Glutamatergic neuron (in vitro differentiated cells): ENCODE measurements around the gene ITIH1. TPM values are rescaled to one million over a fixed set of nuclear protein-coding genes. Genes with fewer than 3 reads are reported as not detected.

Experiments used
- DNase-seq: peaks from one replicate; pipeline ENCODE4 v3.0.0; 2022
- H3K27ac Mint-ChIP-seq: one replicate; pipeline ENCODE4 v1.8.0; 2020; ENCODE audit warnings: mild to moderate bottlenecking, mixed read lengths, inconsistent platforms; ENCODE audit not compliant: unreplicated experiment
- H3K27me3 Mint-ChIP-seq: one replicate; pipeline ENCODE4 v1.8.0; 2020; ENCODE audit warnings: mild to moderate bottlenecking, moderate library complexity, mixed read lengths, inconsistent platforms; ENCODE audit not compliant: unreplicated experiment
- H3K36me3 Mint-ChIP-seq: one replicate; pipeline ENCODE4 v1.8.0; 2020; ENCODE audit warnings: mild to moderate bottlenecking, mixed read lengths, inconsistent platforms; ENCODE audit not compliant: unreplicated experiment
- H3K4me1 Mint-ChIP-seq: one replicate; pipeline ENCODE4 v1.8.0; 2020; ENCODE audit warnings: mild to moderate bottlenecking, low read depth, mixed read lengths, inconsistent platforms; ENCODE audit not compliant: unreplicated experiment
- H3K4me3 Mint-ChIP-seq: one replicate; pipeline ENCODE4 v1.8.0; 2020; ENCODE audit warnings: mild to moderate bottlenecking, mixed read lengths, inconsistent platforms; ENCODE audit not compliant: unreplicated experiment
- H3K9me3 Mint-ChIP-seq: one replicate; pipeline ENCODE4 v1.8.0; 2020; ENCODE audit warnings: mild to moderate bottlenecking, moderate library complexity, mixed read lengths, inconsistent platforms; ENCODE audit not compliant: unreplicated experiment
- CTCF ChIP-seq: fragments of 200-600 bp; sonication (generic); IDR thresholded peaks from one replicate; pipeline ENCODE4 v1.5.0; 2021; ENCODE audit not compliant: partially characterized antibody, unreplicated experiment
- total RNA-seq: library from RNA; stranded (reverse); fragmentation: NEBNext Ultra II Directional; extraction: Animal tissue kit (Norgen Biotek cat#: 25700); gene quantifications from one replicate; pipeline ENCODE4 v1.2.1, GENCODE V29; 2021; ENCODE audit not compliant: unreplicated experiment

Gene ITIH1
- total RNA-seq, 1 donor from 2014 or later: not detected

- TF ChIP-seq CTCF: no peak
- H3K4me3 Mint-ChIP-seq: no peak overlapping the region
- H3K9me3 Mint-ChIP-seq: peaks cover 4% of the 10 kb centered on the region
- H3K4me1 Mint-ChIP-seq: peaks cover 5% of the 10 kb centered on the region
- no peak overlapping the region for H3K27ac Mint-ChIP-seq
- H3K36me3 Mint-ChIP-seq: no peaks in the 10 kb centered on the region
- peaks cover 3% of the 10 kb centered on the region for H3K27me3 Mint-ChIP-seq
- DNase-seq: no peak
Observed at GRCh38 chr3:52798376-52798977, 21.1 kb downstream of the ITIH1 start.

GRCh38 chr3:52798978-52799476 is 21.6 kb downstream of the ITIH1 start:
- peak; percentile 60 for TF ChIP-seq CTCF
- peaks cover 3% of the 10 kb centered on the region for H3K27me3 Mint-ChIP-seq
- H3K27ac Mint-ChIP-seq: no peak overlapping the region
- peaks cover 2% of the 10 kb centered on the region for H3K4me1 Mint-ChIP-seq
- peak; percentile 49 for DNase-seq
- H3K9me3 Mint-ChIP-seq: peaks cover 4% of the 10 kb centered on the region
- no peak overlapping the region for H3K4me3 Mint-ChIP-seq
- no peaks in the 10 kb centered on the region for H3K36me3 Mint-ChIP-seq

GRCh38 chr3:52800079-52800478 is 22.7 kb downstream of the ITIH1 start:
- Mint-ChIP-seq H3K27ac (no peak overlapping the region), H3K9me3 (peaks cover 4% of the 10 kb centered on the region), H3K4me3 (no peak overlapping the region), H3K4me1 (no peaks in the 10 kb centered on the region), H3K36me3 (no peaks in the 10 kb centered on the region), H3K27me3 (peaks cover 4% of the 10 kb centered on the region)
- DNase-seq: no peak
- no peak for TF ChIP-seq CTCF

GRCh38 chr3:52801839-52802238 is 24.4 kb downstream of the ITIH1 start:
- H3K27ac Mint-ChIP-seq: no peak overlapping the region

More at GRCh38 chr3:52801839-52802238, 24.4 kb downstream of the ITIH1 start:
- Mint-ChIP-seq H3K4me1 (peaks cover 1% of the 10 kb centered on the region), H3K4me3 (no peak overlapping the region), H3K9me3 (peaks cover 2% of the 10 kb centered on the region), H3K27me3 (peaks cover 7% of the 10 kb centered on the region), H3K36me3 (no peaks in the 10 kb centered on the region)
- no peak for TF ChIP-seq CTCF
- no peak for DNase-seq
